Activated naive CD4-positive, alpha-beta T cell (primary cell): ENCODE data around the gene IFI44.
A peak's percentile ranks its signal among the peaks of the same experiment; 100 is the strongest.

Experiments used
- DNase-seq, 4 experiments: peaks; one replicate each; lab custom pipeline; 2025; lab: John Stamatoyannopoulos, UW

The IFI44 gene

DNA sequence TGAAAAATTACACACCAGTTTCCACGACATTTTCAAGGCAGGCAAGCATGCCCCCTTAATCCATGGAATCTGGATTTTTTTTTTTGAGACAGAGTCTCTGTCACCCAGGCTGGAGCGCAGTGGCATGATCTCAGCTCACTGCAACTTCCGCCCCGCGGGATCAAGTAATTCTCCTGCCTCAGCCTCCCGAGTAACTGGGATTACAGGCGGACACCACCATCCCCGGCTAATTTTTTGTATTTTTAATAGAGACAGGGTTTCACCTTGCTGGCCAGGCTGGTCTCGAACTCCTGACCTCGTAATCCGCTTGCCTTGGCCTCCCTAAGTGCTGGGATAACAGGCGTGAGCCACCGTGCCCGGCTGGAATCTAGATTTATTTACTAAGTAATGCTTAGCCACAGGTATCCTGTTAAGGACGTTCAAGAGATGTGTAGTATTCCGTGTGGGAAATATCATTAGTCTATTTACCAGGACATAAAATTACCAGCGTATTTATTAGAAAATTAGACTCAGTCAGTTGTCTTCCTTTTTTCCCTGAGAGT lies 2.5 kb downstream of the IFI44 start:
- no peak for DNase-seq

DNA sequence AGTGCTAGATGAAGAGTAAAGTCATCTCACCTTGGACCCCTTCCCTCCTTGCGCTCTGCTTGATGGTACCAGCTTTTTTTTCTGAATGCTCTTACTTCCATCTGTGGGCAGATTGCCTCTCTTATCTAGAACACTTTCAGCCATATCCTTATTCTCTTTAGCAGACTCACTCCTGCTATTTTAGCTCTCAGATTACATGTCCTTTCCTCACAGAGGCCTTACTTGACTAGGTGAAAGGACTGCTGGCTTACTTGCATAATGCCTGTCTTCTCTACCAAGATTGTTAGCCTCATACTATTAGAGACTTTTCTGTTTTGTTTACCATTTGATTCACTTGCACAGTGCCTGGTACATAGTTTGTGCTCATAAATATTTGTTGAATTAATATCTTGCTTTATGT lies 9.3 kb downstream of the IFI44 start:
- no peak for DNase-seq

DNA sequence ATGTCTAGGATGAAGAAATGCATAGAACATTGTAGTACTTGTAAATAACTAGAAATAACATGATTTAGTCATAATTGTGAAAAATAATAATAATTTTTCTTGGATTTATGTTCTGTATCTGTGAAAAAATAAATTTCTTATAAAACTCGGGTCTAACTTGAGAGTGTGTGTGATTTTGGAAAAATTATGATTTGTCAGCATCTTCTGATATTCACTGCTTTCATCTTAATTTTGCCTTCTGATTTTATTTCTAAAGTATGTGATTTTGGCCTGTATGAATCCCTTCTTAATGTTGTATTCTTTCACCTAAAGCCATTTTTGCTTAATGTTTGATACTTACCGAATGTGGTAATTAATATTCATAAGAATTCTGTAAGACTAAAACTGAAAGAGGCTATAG lies 14.3 kb downstream of the IFI44 start:
- no peak for DNase-seq

DNA sequence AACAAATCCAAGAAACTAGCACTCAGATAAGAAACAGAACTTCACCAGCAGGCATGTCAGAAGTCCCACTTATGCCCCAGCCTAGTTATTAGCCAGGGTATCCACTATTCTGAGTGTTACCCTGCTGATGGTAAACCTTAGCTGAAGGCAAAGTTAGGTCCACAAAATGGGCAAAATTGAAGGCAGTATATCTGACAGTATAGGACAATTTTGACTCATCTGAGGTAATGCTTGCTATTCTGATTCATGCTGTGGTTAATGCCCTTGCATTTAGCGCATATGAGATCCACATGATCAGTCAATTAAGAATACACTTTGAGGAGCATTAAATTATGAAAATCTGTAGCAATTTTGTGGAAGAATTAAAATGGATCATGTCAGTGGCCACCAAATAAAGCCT lies 15.1 kb downstream of the IFI44 start:
- DNase-seq: no peak

- DNase-seq: no peak
Observed at GRCh38 chr1:78665809-78666208, 16.2 kb downstream of the IFI44 start.

DNA sequence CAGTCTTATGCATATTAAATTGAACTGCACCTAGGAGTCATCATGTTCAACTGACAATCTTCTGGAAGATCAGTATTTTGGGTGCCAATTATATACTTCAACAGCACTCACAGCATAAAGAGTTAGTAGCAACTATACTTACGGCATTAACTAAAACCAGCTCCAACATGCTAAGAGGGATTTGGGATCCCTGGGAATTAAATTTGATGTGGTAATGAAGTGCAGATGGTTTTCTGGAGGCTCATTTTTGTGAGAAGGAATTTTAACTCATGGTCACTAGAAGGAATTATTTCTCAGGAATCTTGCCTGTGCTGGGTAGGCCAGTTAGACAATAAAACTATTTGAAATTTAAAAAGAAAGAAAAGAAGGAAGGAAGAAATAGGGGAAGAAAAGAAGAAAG lies 18.3 kb downstream of the IFI44 start:
- DNase-seq: no peak

- no peak for DNase-seq
Observed at GRCh38 chr1:78668427-78668826, 18.8 kb downstream of the IFI44 start.

GRCh38 chr1:78672428-78672827 lies 22.8 kb downstream of the IFI44 start:
- DNase-seq: no peak

DNA sequence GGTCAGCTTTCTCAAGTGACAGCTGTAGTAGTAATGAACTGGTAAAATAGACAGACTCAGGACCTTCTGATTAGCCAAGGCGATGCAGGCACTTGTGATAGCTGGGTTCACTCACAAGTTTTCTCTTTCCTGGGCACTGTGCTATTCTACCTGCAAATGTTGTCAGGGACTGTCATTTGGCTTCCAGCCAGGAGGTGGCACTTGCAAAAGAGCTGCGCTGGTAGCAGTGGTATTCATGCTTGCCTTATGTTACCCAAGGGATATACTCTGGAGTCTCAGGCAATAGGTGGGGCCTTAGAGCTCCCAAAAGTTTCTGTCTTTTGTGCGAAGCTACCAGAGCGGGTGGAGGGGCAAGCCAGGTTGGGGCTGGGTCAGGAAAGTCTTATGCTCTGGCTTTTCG lies 23.5 kb downstream of the IFI44 start:
- DNase-seq: peak in 1 of 4 experiments; percentile 15

GRCh38 chr1:78676347-78676982 lies 26.8 kb downstream of the IFI44 start:
- peak in 2 of 4 experiments; percentile 3 to 10 for DNase-seq

GRCh38 chr1:78676993-78677392 lies 27.4 kb downstream of the IFI44 start:
- DNase-seq: no peak

GRCh38 chr1:78677788-78678187 lies 28.2 kb downstream of the IFI44 start:
- DNase-seq: no peak

DNA sequence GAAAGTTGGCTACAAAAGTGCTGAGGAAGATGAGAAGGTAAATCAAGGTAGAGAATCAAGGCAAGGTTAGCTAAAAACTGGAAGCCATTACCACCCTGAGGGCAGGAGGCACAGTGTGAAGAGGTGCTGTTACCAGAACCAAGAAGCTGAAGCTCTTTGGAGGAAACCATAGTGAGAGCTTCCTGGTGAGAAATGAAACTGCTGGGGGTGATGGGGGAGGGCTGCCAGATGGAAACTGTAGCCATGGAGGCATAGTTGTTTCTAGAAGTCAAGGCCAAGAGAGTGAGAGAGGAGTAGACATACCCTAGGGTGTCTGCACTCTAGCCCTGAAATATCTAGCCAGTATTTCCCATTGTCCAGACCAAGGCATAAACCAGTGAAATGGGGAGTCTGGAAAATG lies 28.7 kb downstream of the IFI44 start:
- DNase-seq: no peak

- DNase-seq: no peak
Observed at GRCh38 chr1:78681265-78681664, 31.6 kb downstream of the IFI44 start.

GRCh38 chr1:78682496-78682895 lies 32.9 kb downstream of the IFI44 start:
- DNase-seq: no peak

GRCh38 chr1:78683079-78683478 lies 33.4 kb downstream of the IFI44 start:
- DNase-seq: no peak

DNA sequence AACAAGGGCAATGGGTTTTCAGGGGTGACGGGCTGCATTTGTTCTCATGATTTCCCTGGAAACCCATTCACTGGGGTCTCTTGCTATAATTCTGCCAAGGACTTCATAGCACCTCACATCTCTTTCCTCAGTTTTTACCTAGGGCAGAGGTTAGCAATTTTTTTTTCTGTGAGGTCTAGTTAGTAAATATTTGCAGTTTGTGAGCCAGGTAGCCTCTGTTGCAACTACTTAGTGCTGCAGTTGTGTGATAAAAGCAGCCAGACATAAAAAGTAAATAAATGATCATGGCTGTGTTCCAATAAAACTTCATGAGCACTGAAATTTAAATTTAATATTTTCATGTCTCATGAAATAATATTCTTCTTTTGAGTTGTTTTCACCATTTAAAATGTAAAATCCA lies 37.7 kb downstream of the IFI44 start:
- DNase-seq: no peak

- no peak for DNase-seq
Observed at GRCh38 chr1:78687914-78688313, 38.3 kb downstream of the IFI44 start.

- no peak for DNase-seq
Observed at GRCh38 chr1:78688697-78689096, 39.1 kb downstream of the IFI44 start.

GRCh38 chr1:78690516-78690915 lies 40.9 kb downstream of the IFI44 start:
- DNase-seq: no peak

DNA sequence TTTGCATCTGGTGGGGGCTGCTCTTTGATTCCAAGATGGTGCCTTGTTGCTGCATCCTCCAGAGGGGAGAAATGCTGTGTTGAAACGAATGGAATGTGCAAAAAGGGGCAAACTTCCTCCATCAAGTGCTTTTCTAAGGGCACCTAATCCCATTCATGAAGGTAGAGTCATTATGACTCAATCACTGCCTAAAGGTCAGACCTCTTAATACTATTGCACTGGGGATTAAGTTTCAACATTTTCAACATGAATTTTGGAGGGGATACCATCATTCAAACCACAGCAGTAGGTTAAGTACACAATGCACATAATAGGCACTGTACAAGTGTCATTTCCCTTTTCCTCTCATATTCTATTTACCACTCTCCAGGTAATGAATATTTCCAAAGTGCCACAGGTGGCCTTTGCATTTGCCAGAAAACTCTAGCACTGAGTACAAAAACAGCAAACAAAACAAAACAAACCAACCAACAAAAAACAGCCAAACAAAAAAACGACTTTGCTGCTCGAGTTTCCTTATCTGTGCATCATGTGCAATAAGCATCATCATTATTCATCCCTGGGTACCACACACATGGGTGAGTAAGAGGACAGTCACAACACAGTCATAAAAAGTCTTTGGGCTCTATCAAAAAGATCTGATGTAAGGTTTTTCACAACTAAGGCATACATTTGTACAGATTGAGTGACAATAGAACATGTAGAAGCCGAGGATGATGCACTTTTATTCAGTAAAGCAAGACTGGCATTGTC lies 42.5 kb downstream of the IFI44 start:
- DNase-seq: no peak

- no peak for DNase-seq
Observed at GRCh38 chr1:78699813-78700212, 50.2 kb downstream of the IFI44 start.

DNA sequence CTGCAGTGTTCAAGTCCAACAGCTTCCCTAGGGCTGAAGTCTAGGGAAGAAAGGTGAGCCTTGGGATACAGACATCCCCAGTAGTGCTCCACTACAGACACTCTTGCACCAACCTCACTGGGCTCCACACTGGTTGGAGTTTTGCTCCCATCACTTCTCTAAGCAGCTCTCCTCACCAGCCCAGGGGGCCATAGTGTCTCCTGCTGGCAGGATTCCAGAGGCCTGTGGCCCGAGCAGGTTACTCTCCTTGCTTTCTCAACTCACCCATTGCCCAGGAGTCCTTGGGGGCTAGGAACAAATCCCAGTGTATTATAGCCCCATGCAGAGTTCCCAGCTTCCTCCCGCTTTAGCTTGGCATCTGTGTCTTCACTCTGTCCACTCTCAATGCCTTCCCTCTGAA lies 52.8 kb downstream of the IFI44 start:
- DNase-seq: no peak

DNA sequence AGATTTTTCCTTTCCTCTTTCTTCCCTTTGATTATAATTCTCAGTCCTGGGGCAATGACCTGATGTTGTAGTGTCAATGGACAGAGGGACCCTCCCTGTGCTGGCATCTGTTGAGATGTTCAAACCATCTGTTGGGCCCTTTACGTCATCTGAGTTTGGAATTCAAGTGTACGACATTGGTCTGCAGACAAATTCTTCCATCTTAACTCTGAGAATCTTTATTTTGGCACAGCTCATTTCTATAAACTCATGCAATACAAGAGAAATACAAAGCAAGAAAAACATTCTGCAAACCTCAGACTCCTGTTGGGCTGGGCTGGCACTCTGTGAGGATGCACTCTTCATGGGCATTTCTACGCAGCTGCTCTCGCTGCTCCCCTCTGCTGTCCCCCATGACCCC lies 54.2 kb downstream of the IFI44 start:
- DNase-seq: no peak
